Measurements from ENCODE around the gene VGF. TPM values are rescaled to one million over a fixed set of nuclear protein-coding genes. Genes with fewer than 3 reads are reported as not detected.
A peak's percentile ranks its signal among the peaks of the same experiment; 100 is the strongest.

VGF gene
- total RNA-seq, 1 donor from 2014 or later = 0.77 TPM

DNA sequence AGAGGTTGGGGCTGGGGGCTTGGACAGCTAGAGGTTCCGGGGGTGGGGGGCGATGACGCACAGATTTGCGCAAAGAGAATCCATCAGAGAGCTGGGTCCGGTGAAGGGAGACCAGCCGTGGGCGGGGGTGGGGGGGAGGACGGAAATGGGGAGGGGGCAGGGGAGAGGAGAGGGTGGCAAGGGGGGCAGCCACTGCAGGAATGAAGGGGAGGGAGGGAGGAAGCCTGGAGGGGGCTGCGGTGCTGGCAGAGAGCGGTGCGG, 1.2 kb upstream of the VGF start:
- Mint-ChIP-seq H3K27me3 (ENCODE audit: unreplicated experiment) (peaks cover 48% of the 10 kb centered on the region), H3K9me3 (ENCODE audit: unreplicated experiment) (no peaks in the 10 kb centered on the region), H3K36me3 (ENCODE audit: low read depth, unreplicated experiment) (peaks cover 7% of the 10 kb centered on the region), H3K4me1 (ENCODE audit: unreplicated experiment) (peaks cover 32% of the 10 kb centered on the region), H3K4me3 (ENCODE audit: unreplicated experiment) (no peak overlapping the region), H3K27ac (ENCODE audit: unreplicated experiment) (no peak overlapping the region)
- TF ChIP-seq, protein P1, sequence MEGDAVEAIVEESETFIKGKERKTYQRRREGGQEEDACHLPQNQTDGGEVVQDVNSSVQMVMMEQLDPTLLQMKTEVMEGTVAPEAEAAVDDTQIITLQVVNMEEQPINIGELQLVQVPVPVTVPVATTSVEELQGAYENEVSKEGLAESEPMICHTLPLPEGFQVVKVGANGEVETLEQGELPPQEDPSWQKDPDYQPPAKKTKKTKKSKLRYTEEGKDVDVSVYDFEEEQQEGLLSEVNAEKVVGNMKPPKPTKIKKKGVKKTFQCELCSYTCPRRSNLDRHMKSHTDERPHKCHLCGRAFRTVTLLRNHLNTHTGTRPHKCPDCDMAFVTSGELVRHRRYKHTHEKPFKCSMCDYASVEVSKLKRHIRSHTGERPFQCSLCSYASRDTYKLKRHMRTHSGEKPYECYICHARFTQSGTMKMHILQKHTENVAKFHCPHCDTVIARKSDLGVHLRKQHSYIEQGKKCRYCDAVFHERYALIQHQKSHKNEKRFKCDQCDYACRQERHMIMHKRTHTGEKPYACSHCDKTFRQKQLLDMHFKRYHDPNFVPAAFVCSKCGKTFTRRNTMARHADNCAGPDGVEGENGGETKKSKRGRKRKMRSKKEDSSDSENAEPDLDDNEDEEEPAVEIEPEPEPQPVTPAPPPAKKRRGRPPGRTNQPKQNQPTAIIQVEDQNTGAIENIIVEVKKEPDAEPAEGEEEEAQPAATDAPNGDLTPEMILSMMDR (IDR thresholded peaks at IDR 0.05; ENCODE audit: unreplicated experiment) = no peak
- DNase-seq (ENCODE audit: low spot score) = no peak

DNA sequence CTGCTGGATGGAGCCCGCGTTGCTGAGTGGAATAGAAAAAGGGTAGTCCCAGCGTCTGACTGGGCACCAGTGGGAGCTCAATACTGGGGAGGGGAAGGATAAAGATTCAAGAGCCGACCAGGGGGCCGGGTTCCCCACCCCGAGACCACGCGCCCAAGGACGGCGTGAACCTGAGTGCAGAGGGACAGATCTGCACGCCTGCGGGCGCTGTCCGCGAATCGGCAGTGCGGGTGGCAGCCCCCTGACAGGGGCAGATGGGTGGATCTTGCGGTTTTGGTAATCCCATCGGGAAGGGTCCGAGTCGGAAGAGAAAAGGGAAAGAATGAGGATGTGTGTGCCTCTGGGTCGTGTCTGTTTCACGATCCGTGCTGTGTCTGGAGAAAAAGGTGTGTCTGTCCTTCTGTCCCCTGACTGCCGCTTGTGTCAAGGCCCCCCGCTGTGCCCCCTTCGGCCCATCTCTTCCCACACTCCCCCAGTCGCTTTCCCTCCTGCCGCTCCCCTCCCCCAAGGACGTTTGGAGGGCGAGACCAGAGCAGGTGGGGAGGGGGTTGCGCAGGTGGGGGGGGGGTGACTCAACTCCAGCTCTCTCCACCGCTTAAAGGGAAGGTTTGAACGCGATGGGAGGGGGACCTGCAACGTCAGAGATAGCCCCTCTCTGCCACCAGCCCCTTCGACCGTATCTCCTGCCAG, 734 bp upstream of the VGF start:
- TF ChIP-seq, protein P1 (IDR thresholded peaks at IDR 0.05; ENCODE audit: unreplicated experiment) = no peak
- Mint-ChIP-seq H3K9me3 (ENCODE audit: unreplicated experiment) (no peaks in the 10 kb centered on the region), H3K27ac (ENCODE audit: unreplicated experiment) (no peak overlapping the region), H3K4me1 (ENCODE audit: unreplicated experiment) (peaks cover 27% of the 10 kb centered on the region), H3K27me3 (ENCODE audit: unreplicated experiment) (peaks cover 46% of the 10 kb centered on the region), H3K4me3 (ENCODE audit: unreplicated experiment) (peak overlapping the region; percentile 72), H3K36me3 (ENCODE audit: low read depth, unreplicated experiment) (peaks cover 7% of the 10 kb centered on the region)
- DNase-seq (ENCODE audit: low spot score) = no peak

DNA sequence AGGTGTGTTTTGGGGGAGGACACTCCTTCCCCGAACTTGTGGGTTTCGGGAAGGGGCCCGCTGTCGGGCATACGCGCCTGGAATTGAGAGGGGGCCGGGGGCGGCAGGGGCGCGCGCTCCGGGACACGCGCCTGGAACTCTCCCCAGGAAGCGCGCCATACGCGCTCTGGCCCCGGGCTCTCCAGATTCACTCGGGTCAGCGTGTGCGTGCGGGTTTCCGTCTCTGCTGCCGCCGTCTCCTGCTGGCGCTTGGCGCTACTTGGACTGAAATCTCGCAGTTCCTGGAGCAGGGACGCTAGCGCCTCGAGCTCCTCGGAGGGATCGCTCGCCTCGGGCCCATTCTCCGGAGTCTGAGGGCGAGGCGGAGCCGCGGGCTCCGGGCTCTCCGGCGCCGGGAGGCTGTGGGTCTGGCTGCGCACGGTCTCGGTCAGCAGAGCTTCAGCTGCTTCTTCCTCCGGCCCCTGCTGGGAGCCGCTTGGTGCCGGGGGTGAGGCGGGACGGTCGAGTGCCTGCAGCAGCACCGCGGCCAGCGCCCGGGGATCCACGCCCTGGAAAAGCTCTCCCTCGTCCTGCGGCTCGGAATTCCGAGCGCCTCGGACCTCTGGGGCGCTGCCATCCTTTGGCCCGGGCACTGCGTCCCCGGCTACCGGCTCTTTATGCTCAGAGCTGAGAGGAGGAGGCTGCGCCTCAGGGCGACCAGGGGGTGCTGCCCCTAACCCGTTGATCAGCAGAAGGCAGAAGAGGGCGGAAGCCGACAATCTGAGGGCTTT, 1.1 kb downstream of the VGF start:
- Mint-ChIP-seq H3K27ac (ENCODE audit: unreplicated experiment) (no peak overlapping the region), H3K27me3 (ENCODE audit: unreplicated experiment) (peaks cover 35% of the 10 kb centered on the region), H3K36me3 (ENCODE audit: low read depth, unreplicated experiment) (peaks cover 5% of the 10 kb centered on the region), H3K4me1 (ENCODE audit: unreplicated experiment) (peaks cover 17% of the 10 kb centered on the region), H3K4me3 (ENCODE audit: unreplicated experiment) (no peak overlapping the region), H3K9me3 (ENCODE audit: unreplicated experiment) (no peaks in the 10 kb centered on the region)
- DNase-seq (ENCODE audit: low spot score) = peak; percentile 61
- TF ChIP-seq, protein P1 (IDR thresholded peaks at IDR 0.05; ENCODE audit: unreplicated experiment) = no peak

DNA sequence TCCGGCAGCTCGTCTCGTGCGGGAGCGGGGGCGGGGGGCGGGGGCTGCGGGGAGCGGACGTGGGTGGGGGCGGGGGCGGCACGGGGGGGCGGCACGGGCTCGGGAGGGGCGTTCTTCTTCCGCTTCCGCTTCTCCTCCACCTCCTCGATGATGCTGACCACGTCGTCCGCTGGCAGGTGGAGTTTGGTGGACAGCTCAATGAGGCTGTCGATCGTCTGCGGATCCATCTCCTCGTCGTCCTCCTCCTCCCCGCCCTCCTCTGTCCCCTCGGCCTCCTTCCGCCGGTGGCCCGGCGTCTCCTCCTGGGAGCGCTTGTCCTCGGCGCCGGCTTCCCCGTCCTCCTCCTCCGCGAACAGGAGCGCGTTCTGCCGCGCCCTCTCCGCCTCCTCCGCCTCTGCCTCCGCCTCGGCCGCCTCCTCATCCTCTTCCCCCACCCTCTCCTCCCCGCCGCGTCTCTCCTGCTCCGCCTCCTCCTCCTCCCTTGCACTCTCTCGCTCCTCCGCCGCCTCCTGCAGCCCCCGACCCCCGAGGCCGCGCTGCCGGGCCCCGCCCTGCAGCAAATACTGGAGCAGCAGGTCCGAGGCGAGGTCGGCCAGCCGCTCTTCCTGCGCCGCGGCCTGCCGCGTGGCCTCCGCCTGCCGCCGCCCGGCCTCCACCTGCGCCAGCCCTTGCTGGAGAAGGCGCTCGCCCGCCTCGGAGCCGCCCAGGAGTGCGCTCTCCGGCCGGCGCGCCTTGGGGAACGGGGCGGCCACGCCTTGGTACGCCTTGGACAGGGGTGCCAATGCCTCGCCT, 1.9 kb downstream of the VGF start:
- peaks cover 31% of the 10 kb centered on the region for H3K27me3 Mint-ChIP-seq (ENCODE audit: unreplicated experiment)
- TF ChIP-seq, protein P1 (IDR thresholded peaks at IDR 0.05; ENCODE audit: unreplicated experiment) = no peak
- no peak for DNase-seq (ENCODE audit: low spot score)
- H3K27ac Mint-ChIP-seq (ENCODE audit: unreplicated experiment) = no peak overlapping the region
- H3K36me3 Mint-ChIP-seq (ENCODE audit: low read depth, unreplicated experiment) = peaks cover 7% of the 10 kb centered on the region
- no peaks in the 10 kb centered on the region for H3K9me3 Mint-ChIP-seq (ENCODE audit: unreplicated experiment)
- H3K4me1 Mint-ChIP-seq (ENCODE audit: unreplicated experiment) = peaks cover 15% of the 10 kb centered on the region
- no peak overlapping the region for H3K4me3 Mint-ChIP-seq (ENCODE audit: unreplicated experiment)
